CD4-positive, alpha-beta T cell (primary cell): ENCODE data around the gene SDK1. TPM values are rescaled to one million over a fixed set of nuclear protein-coding genes. Genes with fewer than 3 reads are reported as not detected.

Experiments used
- ATAC-seq: fragments of 200-7000 bp; cut with Tn5 transposase; one replicate; pipeline ENCODE4 v1.10.0; 2022; ENCODE audit warnings: mild to moderate bottlenecking; ENCODE audit not compliant: poor library complexity
- CTCF ChIA-PET: fragments of 350-600 bp; sonication (Branson Sonifier 250); formaldehyde crosslinking; loops from one replicate; lab custom pipeline; 2021; ENCODE audit warnings: antibody characterized with exemption, inconsistent platforms; lab: Charles Lee
- POLR2A ChIA-PET: fragments of 350-600 bp; sonication (Branson Sonifier 250); formaldehyde crosslinking; loops from one replicate; lab custom pipeline; 2021; ENCODE audit warnings: antibody characterized with exemption, inconsistent platforms; lab: Charles Lee
- DNase-seq, 14 experiments: peaks; one replicate each; pipeline ENCODE4 v3.0.0-alpha.2; 2013 to 2020; ENCODE audit warnings: mixed read lengths in 2 of 14
- H3K27ac ChIP-seq, 2 donors: one replicate each; pipeline versions ENCODE4 v1.5.1 to v1.7.0; 2013; ENCODE audit warnings: low read length in 2 of 2, low read depth in 1 of 2, mild to moderate bottlenecking in 1 of 2
- H3K27me3 ChIP-seq, 2 experiments: 1 replicate in 1 of 2; 2 replicates in 1 of 2; pipeline versions ENCODE4 v1.6.1 to v1.7.0; 2013; ENCODE audit warnings: low read length in 2 of 2, control low read depth in 1 of 2, mild to moderate bottlenecking in 1 of 2, moderate library complexity in 1 of 2; ENCODE audit not compliant: insufficient read depth in 2 of 2, control insufficient read depth in 1 of 2
- H3K36me3 ChIP-seq: one replicate; pipeline ENCODE4 v1.6.1; 2013; ENCODE audit warnings: low read length, control low read depth; ENCODE audit not compliant: insufficient read depth
- H3K4me1 ChIP-seq: one replicate; pipeline ENCODE4 v1.6.1; 2013; ENCODE audit warnings: low read length, control low read depth; ENCODE audit not compliant: insufficient read depth
- H3K4me3 ChIP-seq: one replicate; pipeline ENCODE4 v1.5.1; 2013; ENCODE audit warnings: mild to moderate bottlenecking, low read length, moderate library complexity
- H3K9me3 ChIP-seq, 2 experiments: 1 replicate in 1 of 2; 2 replicates in 1 of 2; pipeline versions ENCODE4 v1.6.1 to v1.7.0; 2013; ENCODE audit warnings: low read length in 2 of 2, mild to moderate bottlenecking in 2 of 2, control low read depth in 1 of 2, moderate library complexity in 1 of 2; ENCODE audit not compliant: control insufficient read depth in 1 of 2, insufficient read depth in 1 of 2
- H3K27ac Mint-ChIP-seq: one replicate; pipeline ENCODE4 v1.8.0; 2020; ENCODE audit warnings: mixed read lengths
- H3K27me3 Mint-ChIP-seq: one replicate; pipeline ENCODE4 v1.8.0; 2021; ENCODE audit warnings: mixed read lengths
- H3K36me3 Mint-ChIP-seq: one replicate; pipeline ENCODE4 v1.8.0; 2021; ENCODE audit warnings: low read depth, mixed read lengths
- H3K4me1 Mint-ChIP-seq: one replicate; pipeline ENCODE4 v1.8.0; 2021; ENCODE audit warnings: low read depth, mixed read lengths
- H3K4me3 Mint-ChIP-seq: one replicate; pipeline ENCODE4 v1.8.0; 2020; ENCODE audit warnings: mild to moderate bottlenecking, mixed read lengths
- H3K9me3 Mint-ChIP-seq: one replicate; pipeline ENCODE4 v1.8.0; 2020; ENCODE audit warnings: mixed read lengths
- intact Hi-C, 2 experiments: fragments of 100-400 bp; cut with DNase I in 1 of 2; cut with micrococcal nuclease in 1 of 2; formaldehyde crosslinking; loops; one replicate each; pipeline versions ENCODE4 v1.15.1 to v1.9.0; 2023 to 2025; cut with DNase I, micrococcal nuclease
- total RNA-seq, 174 experiments: library from RNA in 2 of 174; stranded (reverse) in 2 of 174; gene quantifications; one replicate each; pipeline ENCODE4 v1.2.3 and lab custom pipeline; 2021 to 2026
- TF ChIP-seq, protein P1 (sequence below): fragments of 200-600 bp; IDR thresholded peaks from one replicate; pipeline ENCODE4 v1.8.0; 2022; ENCODE audit warnings: antibody characterized with exemption, mild to moderate bottlenecking

SDK1 gene
- total RNA-seq, 2 experiments from 2014 or later, result 1.1 to 1.3 TPM

DNA sequence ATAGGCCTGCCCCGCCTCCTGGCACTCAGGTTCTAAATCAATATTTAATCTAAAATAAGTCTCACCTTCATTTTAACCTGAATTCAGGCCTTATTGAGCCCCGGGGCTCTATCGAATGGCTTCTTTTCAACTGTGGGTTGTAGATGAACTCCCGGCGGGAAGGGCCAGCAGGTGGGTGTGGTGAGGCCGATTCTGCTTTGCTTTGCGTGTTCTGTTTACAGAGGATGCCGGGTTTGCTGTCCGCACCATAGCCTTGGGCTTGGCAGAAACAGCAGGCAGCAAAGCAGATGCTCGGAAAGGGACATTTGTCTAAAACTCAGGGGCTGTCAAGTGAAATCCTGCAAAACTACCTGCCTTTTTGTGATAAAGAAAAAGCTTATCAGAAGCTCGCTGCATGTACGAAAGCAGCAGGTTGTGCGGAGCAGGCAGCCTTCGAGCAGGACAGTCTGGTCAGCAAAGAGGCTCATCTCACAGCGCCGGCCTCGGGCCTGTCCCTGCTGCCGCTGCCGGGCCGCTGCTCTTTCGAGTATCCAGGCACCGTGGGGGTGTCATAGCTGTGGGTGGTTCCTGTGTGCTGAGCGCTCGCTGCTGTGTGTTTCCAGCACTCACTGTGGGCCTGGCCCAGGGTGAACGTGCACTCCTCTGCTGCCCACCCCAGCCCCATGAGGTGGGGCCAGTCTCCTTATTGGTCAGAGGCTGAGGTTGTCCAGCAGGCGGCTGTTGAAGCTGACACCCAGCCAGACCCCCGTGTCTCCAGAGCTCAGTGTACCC lies 946.2 kb downstream of the SDK1 start:
- Mint-ChIP-seq H3K27me3 (no peaks in the 10 kb centered on the region), H3K36me3 (no peaks in the 10 kb centered on the region), H3K4me3 (no peak overlapping the region), H3K27ac (no peak overlapping the region), H3K9me3 (peaks cover 11% of the 10 kb centered on the region), H3K4me1 (no peaks in the 10 kb centered on the region)
- no peaks in the 10 kb centered on the region for H3K36me3 ChIP-seq
- H3K4me1 ChIP-seq, result no peaks in the 10 kb centered on the region
- TF ChIP-seq, protein P1, sequence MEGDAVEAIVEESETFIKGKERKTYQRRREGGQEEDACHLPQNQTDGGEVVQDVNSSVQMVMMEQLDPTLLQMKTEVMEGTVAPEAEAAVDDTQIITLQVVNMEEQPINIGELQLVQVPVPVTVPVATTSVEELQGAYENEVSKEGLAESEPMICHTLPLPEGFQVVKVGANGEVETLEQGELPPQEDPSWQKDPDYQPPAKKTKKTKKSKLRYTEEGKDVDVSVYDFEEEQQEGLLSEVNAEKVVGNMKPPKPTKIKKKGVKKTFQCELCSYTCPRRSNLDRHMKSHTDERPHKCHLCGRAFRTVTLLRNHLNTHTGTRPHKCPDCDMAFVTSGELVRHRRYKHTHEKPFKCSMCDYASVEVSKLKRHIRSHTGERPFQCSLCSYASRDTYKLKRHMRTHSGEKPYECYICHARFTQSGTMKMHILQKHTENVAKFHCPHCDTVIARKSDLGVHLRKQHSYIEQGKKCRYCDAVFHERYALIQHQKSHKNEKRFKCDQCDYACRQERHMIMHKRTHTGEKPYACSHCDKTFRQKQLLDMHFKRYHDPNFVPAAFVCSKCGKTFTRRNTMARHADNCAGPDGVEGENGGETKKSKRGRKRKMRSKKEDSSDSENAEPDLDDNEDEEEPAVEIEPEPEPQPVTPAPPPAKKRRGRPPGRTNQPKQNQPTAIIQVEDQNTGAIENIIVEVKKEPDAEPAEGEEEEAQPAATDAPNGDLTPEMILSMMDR, result no peak
- no peak overlapping the region for H3K27ac ChIP-seq
- no peak for DNase-seq
- H3K27me3 ChIP-seq, result no peaks in the 10 kb centered on the region
- POLR2A ChIA-PET, result no interaction called here
- H3K4me3 ChIP-seq, result no peak overlapping the region
- CTCF ChIA-PET, result no interaction called here
- ATAC-seq, result no peak
- intact Hi-C loops, result no loop called here
- peaks cover 8 to 54% of the 10 kb centered on the region in 2 experiments for H3K9me3 ChIP-seq

DNA sequence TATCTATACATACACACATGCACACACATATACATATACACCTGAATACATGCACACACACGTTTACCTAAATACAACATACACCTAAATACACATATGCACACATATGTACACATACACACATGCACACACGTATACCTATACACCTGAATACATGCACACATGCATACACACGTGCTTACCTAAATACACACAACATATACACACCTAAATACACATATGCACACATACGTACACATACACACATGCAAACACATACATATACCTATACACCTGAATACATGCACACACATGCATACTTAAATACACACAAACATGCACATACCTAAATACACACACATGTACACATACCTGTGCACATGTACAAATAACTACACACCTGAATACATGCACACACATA lies 947.2 kb downstream of the SDK1 start:
- Histone ChIP-seq H3K9me3 (peaks cover 8 to 49% of the 10 kb centered on the region in 2 experiments), H3K4me1 (no peaks in the 10 kb centered on the region), H3K36me3 (no peaks in the 10 kb centered on the region), H3K27me3 (no peaks in the 10 kb centered on the region), H3K4me3 (no peak overlapping the region), H3K27ac (no peak overlapping the region)
- Mint-ChIP-seq H3K27ac (no peak overlapping the region), H3K27me3 (no peaks in the 10 kb centered on the region), H3K36me3 (no peaks in the 10 kb centered on the region), H3K4me1 (no peaks in the 10 kb centered on the region), H3K4me3 (no peak overlapping the region), H3K9me3 (peaks cover 14% of the 10 kb centered on the region)
- intact Hi-C loops, result no loop called here
- POLR2A ChIA-PET, result no interaction called here
- DNase-seq (no peak), ATAC-seq (no peak)
- CTCF ChIA-PET, result no interaction called here
- TF ChIP-seq, protein P1, result no peak

DNA sequence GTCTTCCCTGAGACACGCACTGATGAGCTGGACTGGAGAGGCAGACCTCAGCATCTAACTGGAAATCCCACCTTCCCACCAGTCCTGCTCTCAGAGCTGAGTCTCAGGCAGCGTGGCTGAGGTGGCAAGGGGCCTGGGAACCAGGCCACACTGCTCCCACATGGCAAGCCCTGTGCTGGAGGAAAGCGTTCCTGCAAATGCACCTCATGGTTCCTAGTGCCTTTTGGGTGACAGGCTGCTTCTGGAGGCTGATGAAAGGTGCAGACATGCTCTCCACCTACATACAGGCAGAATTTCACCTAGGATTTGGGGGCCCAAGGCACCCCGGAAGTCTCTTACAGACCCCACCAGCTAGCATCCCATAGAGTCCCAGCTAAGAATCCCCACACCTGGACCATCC lies 948.2 kb downstream of the SDK1 start:
- intact Hi-C loops, result no loop called here

More for the DNA sequence above, 948.2 kb downstream of the SDK1 start:
- ChIA-PET CTCF (no interaction called here), POLR2A (no interaction called here)
- Histone ChIP-seq H3K27me3 (no peaks in the 10 kb centered on the region), H3K36me3 (no peaks in the 10 kb centered on the region), H3K9me3 (peaks cover 17 to 45% of the 10 kb centered on the region in 2 experiments), H3K4me1 (no peaks in the 10 kb centered on the region), H3K27ac (no peak overlapping the region), H3K4me3 (no peak overlapping the region)
- no peak for ATAC-seq
- no peak overlapping the region for H3K4me3 Mint-ChIP-seq
- no peak overlapping the region for H3K27ac Mint-ChIP-seq
- TF ChIP-seq, protein P1, result no peak
- no peaks in the 10 kb centered on the region for H3K27me3 Mint-ChIP-seq
- peaks cover 15% of the 10 kb centered on the region for H3K9me3 Mint-ChIP-seq
- no peaks in the 10 kb centered on the region for H3K36me3 Mint-ChIP-seq
- no peak for DNase-seq
- no peaks in the 10 kb centered on the region for H3K4me1 Mint-ChIP-seq
